ENCODE results near the gene SH3TC2.

- 0 out of 2 replicates have a peak, but pooled peaks have one; percentile 28 for TF ChIP-seq CTCF (conservative IDR thresholded peaks at IDR 0.05; ENCODE audit: low read depth, low read length)
- TF ChIP-seq, protein P1, sequence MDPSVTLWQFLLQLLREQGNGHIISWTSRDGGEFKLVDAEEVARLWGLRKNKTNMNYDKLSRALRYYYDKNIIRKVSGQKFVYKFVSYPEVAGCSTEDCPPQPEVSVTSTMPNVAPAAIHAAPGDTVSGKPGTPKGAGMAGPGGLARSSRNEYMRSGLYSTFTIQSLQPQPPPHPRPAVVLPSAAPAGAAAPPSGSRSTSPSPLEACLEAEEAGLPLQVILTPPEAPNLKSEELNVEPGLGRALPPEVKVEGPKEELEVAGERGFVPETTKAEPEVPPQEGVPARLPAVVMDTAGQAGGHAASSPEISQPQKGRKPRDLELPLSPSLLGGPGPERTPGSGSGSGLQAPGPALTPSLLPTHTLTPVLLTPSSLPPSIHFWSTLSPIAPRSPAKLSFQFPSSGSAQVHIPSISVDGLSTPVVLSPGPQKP (IDR thresholded peaks at IDR 0.05; ENCODE audit: borderline replicate concordance, low read depth, low read length): no peak
- no peak for TF ChIP-seq POLR2A (IDR thresholded peaks at IDR 0.05; ENCODE audit: low read depth, low read length)
- TF ChIP-seq RAD21 (IDR thresholded peaks at IDR 0.05; ENCODE audit: low read length): peak; percentile 31
- no peak for TF ChIP-seq MAFK (IDR thresholded peaks at IDR 0.05; ENCODE audit: low read depth, low read length)
- TF ChIP-seq RFX5 (IDR thresholded peaks at IDR 0.05; ENCODE audit: low read depth, low read length): no peak
These were observed 59.8 kb downstream of the SH3TC2 start for GRCh38 chr5:149002761-149003689.

Data from IMR-90 (cell line).